ENCODE data around the gene DMXL2.

The DMXL2 gene

DNA sequence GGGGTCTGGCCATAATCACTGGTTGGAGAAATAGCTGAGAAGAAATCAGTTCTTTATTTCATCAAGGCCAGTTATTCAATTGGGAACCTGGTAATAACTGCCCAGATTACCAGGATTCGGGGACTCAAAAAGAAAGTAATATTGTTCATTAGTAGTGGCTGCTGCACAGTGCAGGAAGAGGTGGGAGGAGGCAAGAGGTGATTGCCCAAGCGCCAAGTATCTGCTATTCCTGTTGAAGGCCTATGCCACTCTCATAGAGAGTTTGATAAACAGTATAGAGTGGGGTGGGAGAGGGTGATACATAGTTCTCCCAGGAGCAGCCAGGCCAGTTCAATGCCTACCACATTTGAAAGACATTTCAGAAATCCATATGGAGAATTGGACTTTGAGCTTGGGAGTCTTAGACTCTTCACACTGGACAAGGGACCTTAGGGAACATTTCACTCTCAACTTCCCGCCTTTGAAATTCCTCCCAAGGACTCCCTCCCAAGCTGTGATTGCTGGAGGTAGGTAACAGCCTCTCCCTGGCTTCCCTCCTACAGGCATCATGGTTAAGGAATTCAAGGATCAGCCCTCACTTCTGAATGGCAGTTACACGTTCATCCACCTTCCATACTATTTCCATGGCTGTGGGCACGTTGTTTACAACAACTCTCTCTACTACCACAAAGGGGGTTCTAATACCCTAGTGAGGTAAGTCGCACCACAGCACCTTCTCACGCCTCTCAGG, 221.4 kb downstream of the DMXL2 start:
- Histone ChIP-seq H3K9me3 (ENCODE audit: control insufficient read depth, low read length) (no peaks in the 10 kb centered on the region), H2AK5ac (ENCODE audit: low read length, severe bottlenecking) (no peak overlapping the region)

DNA sequence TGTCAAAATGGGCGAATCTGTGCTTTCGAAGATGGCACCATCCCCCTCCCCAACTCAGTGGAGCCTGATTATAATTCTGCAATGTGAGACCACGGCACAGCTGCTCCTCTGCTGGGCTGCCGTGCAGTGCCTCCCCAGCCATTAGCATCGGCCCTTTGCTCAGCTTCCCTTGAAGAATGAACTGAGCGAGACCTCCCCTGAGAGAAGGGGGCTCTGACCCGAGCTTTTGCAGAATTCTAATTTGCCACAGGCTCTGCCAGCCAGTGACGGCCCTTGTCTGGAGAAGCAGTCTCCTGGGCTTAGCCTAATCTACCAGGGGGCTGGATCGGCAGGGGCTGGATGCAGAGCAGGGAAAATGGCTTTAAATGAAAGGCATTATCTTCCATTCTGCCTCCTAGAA, 223.9 kb downstream of the DMXL2 start:
- WGBS, result 77% methylated on average over 9 of the region's 9 CpGs
- H2AK5ac ChIP-seq (ENCODE audit: low read length, severe bottlenecking), result no peak overlapping the region
- DNase-seq, result no peak

More for the DNA sequence above, 221.4 kb downstream of the DMXL2 start:
- Histone ChIP-seq H3K14ac (ENCODE audit: low read length in 2 of 2) (no peak overlapping the region), H3K4me1 (ENCODE audit: control insufficient read depth, insufficient read depth, low read depth, low read length) (peaks cover 2% of the 10 kb centered on the region), H4K91ac (ENCODE audit: low read length) (no peak overlapping the region), H3K4me3 (ENCODE audit: insufficient read depth in 1 of 2, low read depth in 1 of 2, low read length in 2 of 2) (no peak overlapping the region), H3K23ac (ENCODE audit: low read length in 2 of 2) (no peak overlapping the region), H3K18ac (ENCODE audit: low read depth in 1 of 2, low read length in 2 of 2) (no peak overlapping the region), H2BK12ac (ENCODE audit: low read length in 2 of 2) (no peak overlapping the region), H2BK5ac (ENCODE audit: low read depth, low read length, poor library complexity, severe bottlenecking) (no peak overlapping the region), H3K9ac (ENCODE audit: low read length) (no peak overlapping the region), H2BK120ac (ENCODE audit: low read depth, low read length) (no peak overlapping the region), H3K4ac (ENCODE audit: low read depth in 1 of 2, low read length in 2 of 2) (no peak overlapping the region), H3K4me2 (ENCODE audit: low read length, poor library complexity, severe bottlenecking) (no peak overlapping the region), H3K79me1 (replicated peaks; ENCODE audit: low read length, poor library complexity, severe bottlenecking) (no peaks in the 10 kb centered on the region), H2AFZ (ENCODE audit: low read depth, low read length) (no peak overlapping the region), H4K8ac (ENCODE audit: low read length) (no peak overlapping the region), H3K36me3 (ENCODE audit: control insufficient read depth in 1 of 2, insufficient read depth in 2 of 2, low read depth in 1 of 2, low read length in 2 of 2) (no peaks in the 10 kb centered on the region), H3K27me3 (ENCODE audit: control insufficient read depth in 1 of 2, insufficient read depth in 1 of 2, low read length in 2 of 2) (peaks cover 41 to 42% of the 10 kb centered on the region in 2 experiments), H2BK15ac (ENCODE audit: low read depth, poor library complexity, severe bottlenecking) (no peak overlapping the region), H3K27ac (ENCODE audit: low read length, poor library complexity, severe bottlenecking) (no peak overlapping the region)
- no peak for DNase-seq
- WGBS, result 91% methylated on average over 7 of the region's 7 CpGs

More for the DNA sequence above, 223.9 kb downstream of the DMXL2 start:
- Histone ChIP-seq H3K79me1 (replicated peaks; ENCODE audit: low read length, poor library complexity, severe bottlenecking) (no peaks in the 10 kb centered on the region), H3K18ac (ENCODE audit: low read depth in 1 of 2, low read length in 2 of 2) (no peak overlapping the region), H2BK15ac (ENCODE audit: low read depth, poor library complexity, severe bottlenecking) (no peak overlapping the region), H3K9me3 (ENCODE audit: control insufficient read depth, low read length) (no peaks in the 10 kb centered on the region), H3K14ac (ENCODE audit: low read length in 2 of 2) (no peak overlapping the region), H4K8ac (ENCODE audit: low read length) (no peak overlapping the region), H2BK12ac (ENCODE audit: low read length in 2 of 2) (no peak overlapping the region), H3K4ac (ENCODE audit: low read depth in 1 of 2, low read length in 2 of 2) (no peak overlapping the region), H2AFZ (ENCODE audit: low read depth, low read length) (no peak overlapping the region), H4K91ac (ENCODE audit: low read length) (no peak overlapping the region), H3K36me3 (ENCODE audit: control insufficient read depth in 1 of 2, insufficient read depth in 2 of 2, low read depth in 1 of 2, low read length in 2 of 2) (no peaks in the 10 kb centered on the region), H2BK5ac (ENCODE audit: low read depth, low read length, poor library complexity, severe bottlenecking) (no peak overlapping the region), H3K4me3 (ENCODE audit: insufficient read depth in 1 of 2, low read depth in 1 of 2, low read length in 2 of 2) (no peak overlapping the region), H3K23ac (ENCODE audit: low read length in 2 of 2) (no peak overlapping the region), H3K4me2 (ENCODE audit: low read length, poor library complexity, severe bottlenecking) (no peak overlapping the region), H3K27me3 (ENCODE audit: control insufficient read depth in 1 of 2, insufficient read depth in 1 of 2, low read length in 2 of 2) (peaks cover 32 to 38% of the 10 kb centered on the region in 2 experiments), H3K27ac (ENCODE audit: low read length, poor library complexity, severe bottlenecking) (no peak overlapping the region), H3K4me1 (ENCODE audit: control insufficient read depth, insufficient read depth, low read depth, low read length) (no peaks in the 10 kb centered on the region), H3K9ac (ENCODE audit: low read length) (no peak overlapping the region), H2BK120ac (ENCODE audit: low read depth, low read length) (no peak overlapping the region)
